ENCODE data around the gene ZNF486. TPM values are rescaled to one million over a fixed set of nuclear protein-coding genes. Genes with fewer than 3 reads are reported as not detected.
"Not testable (repeated sequence)": the region's sequence is repeated elsewhere in the genome, so short reads cannot be mapped to it uniquely, and the experiment has no call there.

Gene ZNF486
- total RNA-seq, 1 experiment from 2014 or later, result 21.1 TPM

GRCh38 chr19:20221605-20222004, 54.6 kb downstream of the ZNF486 start:
- Mint-ChIP-seq H3K36me3 (ENCODE audit: insufficient read depth in 1 of 3, low read depth in 3 of 3) (peaks cover 16 to 23% (median 18%) of the 10 kb centered on the region in 3 experiments), H3K4me1 (peaks cover 0 to 11% of the 10 kb centered on the region in 2 experiments; a peak in 2 of 4 replicates), H3K27ac (peak overlapping the region in 1 of 3 experiments; percentile 91; a peak in 2 of 7 replicates)
- H3K79me1 ChIP-seq (ENCODE audit: insufficient read depth, low read depth, low read length, poor library complexity, severe bottlenecking); H2BK12ac ChIP-seq (ENCODE audit: insufficient read length, low read depth, low read length); H2BK120ac ChIP-seq (ENCODE audit: low read depth, low read length, poor library complexity, severe bottlenecking); H3K27me3 ChIP-seq (ENCODE audit: insufficient read depth, low read length); H3K23ac ChIP-seq (ENCODE audit: insufficient read length, low read depth, low read length); H3K9ac ChIP-seq (ENCODE audit: extremely low read depth, insufficient read length, low read length); H3K4me1 ChIP-seq (ENCODE audit: insufficient read depth, low read length); H2BK15ac ChIP-seq (ENCODE audit: low read depth, low read length); H3K9me3 ChIP-seq (ENCODE audit: control insufficient read depth, low read depth, low read length); H3K9me3 Mint-ChIP-seq; H3K56ac ChIP-seq (ENCODE audit: insufficient read length, low read depth, low read length); H2BK20ac ChIP-seq (ENCODE audit: low read depth, low read length, poor library complexity, severe bottlenecking); H3K79me2 ChIP-seq (ENCODE audit: insufficient read depth, low read length); H3K27ac ChIP-seq (ENCODE audit: insufficient read length, low read depth, low read length); H3K4ac ChIP-seq (ENCODE audit: low read depth, low read length); H2AK5ac ChIP-seq (ENCODE audit: insufficient read length, low read length); H3K23me2 ChIP-seq (ENCODE audit: insufficient read length, low read depth, low read length, poor library complexity, severe bottlenecking); H3K14ac ChIP-seq (ENCODE audit: insufficient read depth, low read length); H4K5ac ChIP-seq (ENCODE audit: insufficient read length, low read depth, low read length); H2BK5ac ChIP-seq (ENCODE audit: insufficient read length, low read length); H4K20me1 ChIP-seq (ENCODE audit: control insufficient read depth, insufficient read depth, insufficient read length); DNase-seq; H2AFZ ChIP-seq (ENCODE audit: low read length); H3K4me3 Mint-ChIP-seq; H3K18ac ChIP-seq (ENCODE audit: insufficient read length, low read depth, low read length); H3T11ph ChIP-seq (ENCODE audit: low read length); H4K8ac ChIP-seq (replicated peaks; ENCODE audit: insufficient read length, low read depth, low read length); H4K91ac ChIP-seq (ENCODE audit: insufficient read length, low read depth, low read length); H3K4me2 ChIP-seq (ENCODE audit: insufficient read depth, insufficient read length, low read length); H3K27me3 Mint-ChIP-seq (ENCODE audit: low read depth): not testable (repeated sequence)
- no CpG with 5 or more reads among the region's 1 CpG for WGBS (ENCODE audit: extremely low coverage, insufficient read length, low lambda C conversion rate)

Measured in H9 (cell line).